Measurements from ENCODE around the gene SERPINA4.

SERPINA4 gene

GRCh38 chr14:94515856-94516255 lies 45.4 kb upstream of the SERPINA4 start:
- ATAC-seq: no peak
- no peak for TF ChIP-seq SNAI2 (CRISPR knock-in tag; IDR thresholded peaks at IDR 0.05)
- no peak for TF ChIP-seq ISL1 (CRISPR knock-in tag; IDR thresholded peaks at IDR 0.05)
- TF ChIP-seq PPARA (CRISPR knock-in tag; IDR thresholded peaks at IDR 0.05; ENCODE audit: borderline replicate concordance): no peak
- no peak for TF ChIP-seq ARNTL (CRISPR knock-in tag; IDR thresholded peaks at IDR 0.05; ENCODE audit: borderline replicate concordance, low read depth)
- no peak for TF ChIP-seq RARB (CRISPR knock-in tag; IDR thresholded peaks at IDR 0.05)
- no peak for TF ChIP-seq CREB5 (CRISPR knock-in tag; IDR thresholded peaks at IDR 0.05; ENCODE audit: low read depth)
- TF ChIP-seq ZFP30 (CRISPR knock-in tag; IDR thresholded peaks at IDR 0.05): no peak
- no peak for TF ChIP-seq CSRNP3 (CRISPR knock-in tag; IDR thresholded peaks at IDR 0.05)
- no peak for TF ChIP-seq POU6F1 (CRISPR knock-in tag; IDR thresholded peaks at IDR 0.05; ENCODE audit: borderline replicate concordance, low read depth)
- no peak for TF ChIP-seq ZC3H10 (CRISPR knock-in tag; IDR thresholded peaks at IDR 0.05)
- TF ChIP-seq CSDC2 (CRISPR knock-in tag; IDR thresholded peaks at IDR 0.05): no peak

- TF ChIP-seq ZNF565 (CRISPR knock-in tag; conservative IDR thresholded peaks at IDR 0.05; ENCODE audit: low read depth): no peak
- TF ChIP-seq TCF4 (CRISPR knock-in tag; IDR thresholded peaks at IDR 0.05; ENCODE audit: borderline replicate concordance): no peak
- no peak for TF ChIP-seq ZFP30 (CRISPR knock-in tag; IDR thresholded peaks at IDR 0.05)
- no peak for TF ChIP-seq POU6F1 (CRISPR knock-in tag; IDR thresholded peaks at IDR 0.05; ENCODE audit: borderline replicate concordance, low read depth)
- TF ChIP-seq ESRRG (CRISPR knock-in tag; IDR thresholded peaks at IDR 0.05): no peak
- no peak for TF ChIP-seq SNAI2 (CRISPR knock-in tag; IDR thresholded peaks at IDR 0.05)
- no peak for TF ChIP-seq ZNF8 (CRISPR knock-in tag; IDR thresholded peaks at IDR 0.05)
- TF ChIP-seq TOX (CRISPR knock-in tag; IDR thresholded peaks at IDR 0.05; ENCODE audit: borderline replicate concordance): no peak
- no peak for TF ChIP-seq ARNTL (CRISPR knock-in tag; IDR thresholded peaks at IDR 0.05; ENCODE audit: borderline replicate concordance, low read depth)
- no peak for TF ChIP-seq ZNF70 (CRISPR knock-in tag; IDR thresholded peaks at IDR 0.05)
- no peak for TF ChIP-seq RARB (CRISPR knock-in tag; IDR thresholded peaks at IDR 0.05)
- TF ChIP-seq ISL1 (CRISPR knock-in tag; IDR thresholded peaks at IDR 0.05): no peak
- no peak for TF ChIP-seq GLIS3 (CRISPR knock-in tag; IDR thresholded peaks at IDR 0.05)
- no peak for TF ChIP-seq PATZ1 (CRISPR knock-in tag; IDR thresholded peaks at IDR 0.05; ENCODE audit: borderline replicate concordance)
- ATAC-seq: no peak
These were observed 44.0 kb upstream of the SERPINA4 start for GRCh38 chr14:94517248-94517640.

GRCh38 chr14:94517641-94518257 lies 43.5 kb upstream of the SERPINA4 start:
- no peak for ATAC-seq
- TF ChIP-seq POU6F1 (CRISPR knock-in tag; IDR thresholded peaks at IDR 0.05; ENCODE audit: borderline replicate concordance, low read depth) (no peak), ZC3H10 (CRISPR knock-in tag; IDR thresholded peaks at IDR 0.05) (no peak), GLIS3 (CRISPR knock-in tag; IDR thresholded peaks at IDR 0.05) (no peak), TCF4 (CRISPR knock-in tag; IDR thresholded peaks at IDR 0.05; ENCODE audit: borderline replicate concordance) (no peak), SNAI2 (CRISPR knock-in tag; IDR thresholded peaks at IDR 0.05) (no peak), ISL1 (CRISPR knock-in tag; IDR thresholded peaks at IDR 0.05) (no peak), TSHZ2 (CRISPR knock-in tag; IDR thresholded peaks at IDR 0.05) (no peak), PPARA (CRISPR knock-in tag; IDR thresholded peaks at IDR 0.05; ENCODE audit: borderline replicate concordance) (no peak), CSDC2 (CRISPR knock-in tag; IDR thresholded peaks at IDR 0.05) (no peak), OSR1 (CRISPR knock-in tag; IDR thresholded peaks at IDR 0.05) (no peak), CREB5 (CRISPR knock-in tag; IDR thresholded peaks at IDR 0.05; ENCODE audit: low read depth) (no peak), ZFP30 (CRISPR knock-in tag; IDR thresholded peaks at IDR 0.05) (no peak), ZNF8 (CRISPR knock-in tag; IDR thresholded peaks at IDR 0.05) (no peak)
